ENCODE results near the gene MAGI2. TPM values are rescaled to one million over a fixed set of nuclear protein-coding genes. Genes with fewer than 3 reads are reported as not detected.

MAGI2 gene
- total RNA-seq, 6 experiments from 2014 or later: 1.2 to 4.0 (median 2.4) TPM

GRCh38 chr7:78779788-78780187 lies 673.7 kb downstream of the MAGI2 start:
- TF ChIP-seq POLR2A (IDR thresholded peaks at IDR 0.05): no peak
- TF ChIP-seq CTCF (IDR thresholded peaks at IDR 0.05): peak in 1 of 4 donors; percentile 20
- Histone ChIP-seq H3K27me3 (no peaks in the 10 kb centered on the region), H3K4me3 (no peak overlapping the region), H3K4me1 (no peaks in the 10 kb centered on the region), H3K36me3 (no peaks in the 10 kb centered on the region), H3K27ac (no peak overlapping the region), H3K9me3 (no peaks in the 10 kb centered on the region)
- intact Hi-C loops (cut with DNase I): no loop called here
- 74% methylated on average over 2 of the region's 2 CpGs for WGBS (ENCODE audit: insufficient coverage, low coverage, low lambda C conversion rate, missing lambda C conversion rate)
- ATAC-seq (peak in 2 of 4 donors; percentile 26 to 33), DNase-seq (no peak)

- intact Hi-C loops (cut with DNase I): no loop called here
- 86% methylated on average over 1 of the region's 2 CpGs for WGBS (ENCODE audit: insufficient coverage, low coverage, low lambda C conversion rate, missing lambda C conversion rate)
- no peaks in the 10 kb centered on the region for H3K27me3 ChIP-seq
Observed at GRCh38 chr7:78777829-78778228, 675.6 kb downstream of the MAGI2 start.

GRCh38 chr7:78770422-78771410 lies 682.8 kb downstream of the MAGI2 start:
- H3K4me1 ChIP-seq: peaks cover 0 to 13% (median 0%) of the 10 kb centered on the region in 4 donors
- peak overlapping the region in 1 of 3 donors; percentile 37 for H3K4me3 ChIP-seq

More at GRCh38 chr7:78777829-78778228, 675.6 kb downstream of the MAGI2 start:
- TF ChIP-seq CTCF (IDR thresholded peaks at IDR 0.05) (no peak), POLR2A (IDR thresholded peaks at IDR 0.05) (no peak)
- Histone ChIP-seq H3K27ac (no peak overlapping the region), H3K36me3 (no peaks in the 10 kb centered on the region), H3K4me3 (no peak overlapping the region), H3K9me3 (no peaks in the 10 kb centered on the region), H3K4me1 (no peaks in the 10 kb centered on the region)
- DNase-seq: no peak
- ATAC-seq: no peak

GRCh38 chr7:78769481-78770101 lies 683.9 kb downstream of the MAGI2 start:
- intact Hi-C loops (cut with DNase I): no loop called here
- TF ChIP-seq POLR2A (IDR thresholded peaks at IDR 0.05) (no peak), CTCF (IDR thresholded peaks at IDR 0.05) (no peak)
- Histone ChIP-seq H3K27me3 (no peaks in the 10 kb centered on the region), H3K27ac (no peak overlapping the region), H3K9me3 (no peaks in the 10 kb centered on the region), H3K4me3 (no peak overlapping the region), H3K36me3 (no peaks in the 10 kb centered on the region), H3K4me1 (peaks cover 0 to 13% (median 0%) of the 10 kb centered on the region in 4 donors)
- WGBS (ENCODE audit: insufficient coverage, low coverage, low lambda C conversion rate, missing lambda C conversion rate): 8% methylated on average over 12 of the region's 12 CpGs
- DNase-seq (no peak), ATAC-seq (peak in 1 of 4 donors; percentile 20)

More at GRCh38 chr7:78770422-78771410, 682.8 kb downstream of the MAGI2 start:
- TF ChIP-seq CTCF (IDR thresholded peaks at IDR 0.05) (no peak), POLR2A (IDR thresholded peaks at IDR 0.05) (no peak)
- Histone ChIP-seq H3K36me3 (no peaks in the 10 kb centered on the region), H3K9me3 (no peaks in the 10 kb centered on the region), H3K27me3 (no peaks in the 10 kb centered on the region), H3K27ac (no peak overlapping the region)
- ATAC-seq: peak; percentile 36 to 77 (median 70)
- WGBS (ENCODE audit: insufficient coverage, low coverage, low lambda C conversion rate, missing lambda C conversion rate): 2% methylated on average over 13 of the region's 16 CpGs
- intact Hi-C loops (cut with DNase I): no loop called here
- no peak for DNase-seq
